Neutrophil (primary cell): Measurements from ENCODE around the gene SYNPO2.

Source experiments
- H3K27ac ChIP-seq: fragments of 200-600 bp; sonication (generic); 2 replicates; pipeline ENCODE4 v1.5.1; 2016; ENCODE audit warnings: mild to moderate bottlenecking, moderate library complexity
- H3K27me3 ChIP-seq: fragments of 200-600 bp; sonication (generic); 2 replicates; pipeline ENCODE4 v1.6.0; 2016; ENCODE audit warnings: mild to moderate bottlenecking
- H3K36me3 ChIP-seq: fragments of 200-600 bp; sonication (generic); 2 replicates; pipeline ENCODE4 v1.5.1; 2017
- H3K4me1 ChIP-seq, 2 experiments: fragments of 200-600 bp in 1 of 2; sonication (generic) in 1 of 2; 1 replicate in 1 of 2; 2 replicates in 1 of 2; pipeline versions ENCODE4 v1.5.1 to v1.6.1; 2013 to 2016; ENCODE audit warnings: low read depth in 1 of 2, low read length in 1 of 2, mild to moderate bottlenecking in 1 of 2, moderate library complexity in 1 of 2; ENCODE audit not compliant: control insufficient read depth in 1 of 2, insufficient read depth in 1 of 2
- H3K4me3 ChIP-seq, 2 experiments: fragments of 200-600 bp in 1 of 2; sonication (generic) in 1 of 2; 1 replicate in 1 of 2; 2 replicates in 1 of 2; pipeline ENCODE4 v1.5.1; 2013 to 2016; ENCODE audit warnings: low read depth in 1 of 2, low read length in 1 of 2, mild to moderate bottlenecking in 1 of 2, moderate library complexity in 1 of 2
- H3K9me3 ChIP-seq: fragments of 200-600 bp; sonication (generic); 2 replicates; pipeline ENCODE4 v1.5.1; 2016
- TF ChIP-seq, protein P1 (sequence below): fragments of 200-600 bp; sonication (generic); IDR thresholded peaks from 2 replicates; pipeline ENCODE4 v1.5.1; 2016; ENCODE audit warnings: antibody characterized with exemption

SYNPO2 gene

DNA sequence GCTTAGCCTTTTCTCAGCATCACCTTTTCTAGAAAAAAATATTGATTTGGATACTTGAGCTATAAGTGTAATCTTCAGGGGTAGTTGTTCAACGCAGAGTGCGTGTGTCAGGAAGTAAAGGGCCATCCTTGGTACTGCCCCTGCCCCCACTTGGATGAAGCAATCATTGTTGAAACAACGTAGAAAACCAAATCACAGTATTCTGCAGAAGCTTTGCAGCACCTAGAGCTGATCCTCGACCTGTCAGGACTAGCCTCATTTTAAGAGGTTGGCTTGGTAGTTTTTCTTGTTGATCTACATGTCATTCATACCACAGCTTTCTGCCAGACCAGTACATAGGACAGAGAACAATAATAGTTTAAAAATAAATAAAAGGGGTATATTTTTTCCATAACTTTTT is 181.6 kb downstream of the SYNPO2 start:
- no peaks in the 10 kb centered on the region for H3K4me1 ChIP-seq
- no peak overlapping the region for H3K4me3 ChIP-seq
- no peak overlapping the region for H3K27ac ChIP-seq
- TF ChIP-seq, protein P1, sequence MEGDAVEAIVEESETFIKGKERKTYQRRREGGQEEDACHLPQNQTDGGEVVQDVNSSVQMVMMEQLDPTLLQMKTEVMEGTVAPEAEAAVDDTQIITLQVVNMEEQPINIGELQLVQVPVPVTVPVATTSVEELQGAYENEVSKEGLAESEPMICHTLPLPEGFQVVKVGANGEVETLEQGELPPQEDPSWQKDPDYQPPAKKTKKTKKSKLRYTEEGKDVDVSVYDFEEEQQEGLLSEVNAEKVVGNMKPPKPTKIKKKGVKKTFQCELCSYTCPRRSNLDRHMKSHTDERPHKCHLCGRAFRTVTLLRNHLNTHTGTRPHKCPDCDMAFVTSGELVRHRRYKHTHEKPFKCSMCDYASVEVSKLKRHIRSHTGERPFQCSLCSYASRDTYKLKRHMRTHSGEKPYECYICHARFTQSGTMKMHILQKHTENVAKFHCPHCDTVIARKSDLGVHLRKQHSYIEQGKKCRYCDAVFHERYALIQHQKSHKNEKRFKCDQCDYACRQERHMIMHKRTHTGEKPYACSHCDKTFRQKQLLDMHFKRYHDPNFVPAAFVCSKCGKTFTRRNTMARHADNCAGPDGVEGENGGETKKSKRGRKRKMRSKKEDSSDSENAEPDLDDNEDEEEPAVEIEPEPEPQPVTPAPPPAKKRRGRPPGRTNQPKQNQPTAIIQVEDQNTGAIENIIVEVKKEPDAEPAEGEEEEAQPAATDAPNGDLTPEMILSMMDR: no peak
- H3K9me3 ChIP-seq: no peaks in the 10 kb centered on the region
- H3K27me3 ChIP-seq: no peaks in the 10 kb centered on the region
- H3K36me3 ChIP-seq: no peaks in the 10 kb centered on the region

DNA sequence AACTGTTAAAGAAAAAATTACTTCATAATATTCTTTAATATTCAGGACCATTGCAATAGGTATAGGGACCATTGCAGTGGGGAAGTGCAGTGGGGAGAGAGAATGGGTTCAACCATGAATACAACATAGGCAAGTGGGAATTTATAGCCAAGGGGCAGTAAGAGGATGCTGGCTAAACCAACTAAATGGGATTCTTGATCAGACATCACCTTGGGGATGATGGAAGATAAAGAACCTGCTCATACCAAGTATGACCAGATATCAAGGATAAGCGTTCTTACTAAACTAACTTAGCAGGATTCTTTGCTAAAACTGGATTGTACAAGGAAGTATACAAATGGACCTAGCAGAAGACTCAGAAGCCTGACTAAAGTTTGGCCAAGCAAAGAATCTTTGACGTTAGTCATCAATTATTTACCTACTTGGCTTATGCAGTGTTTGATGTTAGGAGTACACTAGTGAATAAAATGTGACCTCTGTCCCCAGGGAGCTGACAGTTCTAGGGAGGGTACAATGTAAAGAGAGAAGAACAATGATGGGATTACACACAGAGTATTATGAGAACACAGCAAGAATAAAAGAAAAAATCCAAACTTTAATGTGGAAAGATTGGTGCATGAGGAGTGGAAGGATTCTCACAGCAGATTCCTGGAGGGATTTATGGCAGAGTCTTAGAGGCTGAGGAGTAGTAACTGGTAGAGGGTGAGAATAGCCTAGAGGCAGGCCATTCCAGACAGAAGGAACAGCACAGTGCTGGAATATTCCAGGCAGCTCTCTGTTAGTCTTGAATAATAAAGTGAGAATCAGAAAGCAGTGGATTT is 192.3 kb downstream of the SYNPO2 start:
- H3K4me1 ChIP-seq: no peaks in the 10 kb centered on the region
- H3K4me3 ChIP-seq: no peak overlapping the region
- H3K27ac ChIP-seq: no peak overlapping the region
- H3K9me3 ChIP-seq: no peaks in the 10 kb centered on the region
- H3K36me3 ChIP-seq: no peaks in the 10 kb centered on the region
- TF ChIP-seq, protein P1: no peak
- no peaks in the 10 kb centered on the region for H3K27me3 ChIP-seq

DNA sequence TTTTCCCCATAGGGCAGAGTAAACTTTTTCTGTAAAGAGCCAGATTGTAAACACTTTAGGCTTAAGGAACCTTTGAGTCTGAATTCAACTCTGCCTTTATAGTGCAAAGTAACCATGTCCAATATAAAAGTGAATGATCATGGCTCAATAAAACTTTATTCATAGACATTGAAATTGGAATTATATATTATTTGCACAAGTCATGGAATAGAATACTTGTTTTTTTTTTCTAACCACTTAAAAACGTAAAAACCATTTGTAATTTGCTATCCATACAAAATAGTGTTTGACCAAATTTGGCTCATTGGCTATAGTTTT is 192.8 kb downstream of the SYNPO2 start:
- TF ChIP-seq, protein P1: no peak
- Histone ChIP-seq H3K4me3 (no peak overlapping the region), H3K9me3 (no peaks in the 10 kb centered on the region), H3K27me3 (no peaks in the 10 kb centered on the region), H3K4me1 (no peaks in the 10 kb centered on the region), H3K27ac (no peak overlapping the region), H3K36me3 (no peaks in the 10 kb centered on the region)

DNA sequence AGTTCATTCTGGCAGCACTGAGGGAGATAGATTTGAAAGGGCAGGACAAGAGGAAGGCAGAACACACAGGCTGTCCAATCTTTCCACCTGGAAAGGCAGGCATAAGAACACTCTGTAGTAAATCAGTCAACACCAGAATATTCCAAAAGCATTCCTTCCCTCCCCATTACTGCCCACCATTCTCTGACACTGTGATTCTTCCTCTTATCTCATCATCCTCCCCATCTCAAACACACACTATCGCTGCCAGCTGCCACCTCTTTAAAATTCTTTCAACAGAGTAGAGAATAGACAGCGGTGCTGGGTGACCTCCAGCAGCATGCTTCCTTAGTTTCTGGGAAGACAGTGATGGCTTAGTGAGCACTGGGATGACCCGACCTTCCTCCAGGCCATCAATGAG is 193.3 kb downstream of the SYNPO2 start:
- no peaks in the 10 kb centered on the region for H3K4me1 ChIP-seq
- H3K4me3 ChIP-seq: no peak overlapping the region
- no peaks in the 10 kb centered on the region for H3K36me3 ChIP-seq
- no peaks in the 10 kb centered on the region for H3K27me3 ChIP-seq
- H3K9me3 ChIP-seq: no peaks in the 10 kb centered on the region
- TF ChIP-seq, protein P1: no peak
- no peak overlapping the region for H3K27ac ChIP-seq

DNA sequence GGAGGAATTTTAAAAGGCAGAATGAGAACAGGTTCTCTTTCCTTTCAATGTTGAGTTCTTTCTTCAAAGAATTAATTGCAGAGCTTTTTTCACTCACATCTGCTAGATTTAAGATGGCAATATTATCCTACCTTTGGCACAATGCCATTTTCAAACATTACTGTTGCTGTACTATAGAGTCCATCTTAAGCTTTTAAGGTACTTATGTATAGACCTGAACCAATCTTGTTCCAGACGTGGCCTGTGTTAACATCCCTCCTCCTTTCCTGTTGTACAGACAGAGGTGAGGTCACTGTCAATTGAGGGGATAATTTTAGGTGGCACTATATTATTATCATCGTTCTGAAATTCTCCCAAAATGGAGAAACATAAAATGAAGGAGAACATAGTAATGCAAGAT is 194.0 kb downstream of the SYNPO2 start:
- Histone ChIP-seq H3K9me3 (no peaks in the 10 kb centered on the region), H3K36me3 (no peaks in the 10 kb centered on the region), H3K27ac (no peak overlapping the region), H3K4me1 (no peaks in the 10 kb centered on the region), H3K27me3 (no peaks in the 10 kb centered on the region), H3K4me3 (no peak overlapping the region)
- TF ChIP-seq, protein P1: no peak
